Measurements from ENCODE around the gene PELI1.

PELI1 gene

GRCh38 chr2:64153811-64154210 is 9.6 kb upstream of the PELI1 start:
- DNase-seq: no peak

- DNase-seq: no peak
These were observed 7.3 kb upstream of the PELI1 start for GRCh38 chr2:64151476-64151875.

- no peak for DNase-seq
These were observed 1.5 kb upstream of the PELI1 start for GRCh38 chr2:64145714-64146113.

GRCh38 chr2:64145119-64145518 is 899 bp upstream of the PELI1 start:
- no peak for DNase-seq

GRCh38 chr2:64143169-64144056 is 807 bp downstream of the PELI1 start:
- no peak for DNase-seq

GRCh38 chr2:64142741-64143168 is 1.5 kb downstream of the PELI1 start:
- DNase-seq: no peak

- DNase-seq: no peak
These were observed 2.4 kb downstream of the PELI1 start for GRCh38 chr2:64141674-64142405.

- no peak for DNase-seq
These were observed 3.5 kb downstream of the PELI1 start for GRCh38 chr2:64140665-64141200.

- DNase-seq: no peak
These were observed 4.3 kb downstream of the PELI1 start for GRCh38 chr2:64139956-64140355.

GRCh38 chr2:64137996-64138395 is 6.2 kb downstream of the PELI1 start:
- DNase-seq: no peak

- DNase-seq: no peak
These were observed 6.7 kb downstream of the PELI1 start for GRCh38 chr2:64137567-64137966.

GRCh38 chr2:64135421-64135820 is 8.8 kb downstream of the PELI1 start:
- no peak for DNase-seq

- DNase-seq: no peak
These were observed 9.4 kb downstream of the PELI1 start for GRCh38 chr2:64134813-64135212.

- DNase-seq: no peak
These were observed 10.4 kb downstream of the PELI1 start for GRCh38 chr2:64133828-64134227.

- DNase-seq: no peak
These were observed 10.9 kb downstream of the PELI1 start for GRCh38 chr2:64133354-64133753.

- no peak for DNase-seq
These were observed 13.9 kb downstream of the PELI1 start for GRCh38 chr2:64130333-64130732.

GRCh38 chr2:64128943-64129391 is 15.3 kb downstream of the PELI1 start:
- DNase-seq: no peak

GRCh38 chr2:64128406-64128805 is 15.8 kb downstream of the PELI1 start:
- no peak for DNase-seq

GRCh38 chr2:64127119-64127518 is 17.1 kb downstream of the PELI1 start:
- no peak for DNase-seq

GRCh38 chr2:64126601-64127000 is 17.6 kb downstream of the PELI1 start:
- no peak for DNase-seq

GRCh38 chr2:64124571-64124970 is 19.6 kb downstream of the PELI1 start:
- no peak for DNase-seq

GRCh38 chr2:64124168-64124567 is 20.1 kb downstream of the PELI1 start:
- no peak for DNase-seq

GRCh38 chr2:64123740-64124139 is 20.5 kb downstream of the PELI1 start:
- no peak for DNase-seq

- no peak for DNase-seq
These were observed 21.9 kb downstream of the PELI1 start for GRCh38 chr2:64122358-64122757.
